Activated CD4-positive, alpha-beta T cell treated with anti-CD3 and anti-CD28 coated beads, Interleukin-2, amount 50 U/mL, for 48 hours (primary cell): Measurements from ENCODE around the gene PDE4D.

Source experiments
- DNase-seq, 2 experiments: peaks; one replicate each; pipeline ENCODE4 v3.0.0-alpha.2; 2020

PDE4D gene

DNA sequence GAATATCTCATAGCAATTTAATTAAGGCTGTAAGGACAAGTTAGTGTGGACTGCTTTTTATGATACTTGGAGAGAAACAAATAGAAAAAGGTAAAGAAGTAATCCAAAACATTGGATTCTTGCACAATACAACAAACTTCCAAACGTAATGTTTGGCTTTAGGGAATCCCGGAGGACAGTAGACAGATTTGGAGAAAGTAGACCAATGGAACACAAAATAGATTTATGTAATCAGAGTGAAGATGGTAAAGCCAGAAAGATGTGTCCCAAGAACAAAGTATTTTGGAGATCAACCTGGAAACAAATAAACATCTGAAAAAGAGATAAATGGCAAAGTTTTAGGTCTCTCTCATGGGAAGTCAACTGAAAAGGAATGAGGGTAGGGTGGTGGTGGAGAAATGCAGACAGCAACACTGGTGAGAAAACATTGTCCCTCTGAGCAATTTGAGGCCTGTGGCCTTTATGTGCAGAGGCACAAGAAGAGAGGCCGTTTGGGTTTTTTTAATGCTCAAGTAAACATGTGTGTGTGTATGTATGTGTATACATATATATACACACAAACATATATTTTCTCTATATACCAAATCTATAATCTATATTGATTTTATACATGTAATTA is 620.6 kb downstream of the PDE4D start:
- no peak for DNase-seq

DNA sequence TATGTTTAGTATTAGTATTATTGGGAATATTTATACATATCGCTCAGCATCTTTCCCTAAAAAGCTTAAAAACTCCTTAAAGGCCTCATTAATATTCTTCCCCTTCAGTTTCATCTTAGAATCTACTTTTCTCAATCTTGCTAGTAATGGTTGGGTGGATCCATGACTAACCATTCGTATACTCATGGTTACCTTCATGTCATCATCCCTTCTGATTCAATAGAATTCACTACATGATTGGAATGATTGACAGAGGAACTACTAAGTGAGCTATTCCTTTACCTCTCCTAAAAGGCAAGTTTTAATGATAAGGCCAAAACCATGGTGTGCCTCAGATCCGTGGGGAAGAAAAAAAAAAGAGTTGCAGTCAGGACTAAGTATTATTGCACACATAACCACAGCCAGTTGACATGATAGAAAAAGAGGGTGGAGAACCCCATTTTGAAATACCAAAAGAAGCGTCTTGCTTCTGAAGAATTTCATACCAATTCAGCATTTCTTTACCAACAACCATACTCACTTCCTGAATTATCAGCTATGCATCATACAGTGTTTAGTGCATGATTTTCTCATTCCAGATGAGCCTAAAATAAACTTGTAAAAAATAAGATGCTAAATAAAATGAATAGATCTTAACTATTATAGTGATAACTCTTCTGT is 624.6 kb downstream of the PDE4D start:
- DNase-seq = no peak

DNA sequence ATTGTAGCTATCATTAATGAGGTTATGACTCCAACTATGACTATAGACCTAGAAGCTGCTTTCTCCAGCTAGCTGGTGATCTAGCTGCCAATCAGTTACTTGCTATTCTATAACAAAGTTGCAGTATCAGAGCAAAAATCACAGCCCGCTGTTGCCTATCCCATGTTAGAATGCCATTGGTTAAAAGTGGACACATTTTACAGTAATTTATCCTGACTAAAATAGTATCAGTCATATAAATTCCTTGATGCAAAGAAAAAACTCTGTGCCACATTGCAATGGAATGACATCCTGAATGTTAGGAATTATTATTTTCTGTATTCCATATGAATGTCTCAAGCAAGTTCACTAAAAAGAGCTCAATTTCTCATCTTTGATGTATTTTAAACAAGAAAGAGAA is 626.5 kb downstream of the PDE4D start:
- DNase-seq = no peak

DNA sequence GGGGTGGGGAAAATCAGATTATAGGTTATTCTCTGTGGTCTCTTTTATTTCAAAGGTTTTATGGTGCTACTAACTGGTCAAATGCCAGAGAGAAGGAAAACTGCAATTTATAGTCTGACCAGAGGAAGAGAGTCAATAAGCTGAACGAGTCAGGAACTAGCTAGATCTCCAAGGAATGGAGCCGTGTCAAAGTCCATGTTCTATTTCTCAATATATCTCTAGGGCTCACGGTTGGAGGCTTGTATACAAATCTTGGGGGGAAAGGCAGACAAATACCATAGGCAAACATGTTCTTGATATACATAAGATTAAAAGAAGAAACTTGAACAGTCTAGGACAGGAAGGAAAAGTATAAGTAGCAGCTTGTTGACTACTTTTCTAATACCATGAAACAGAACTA is 627.1 kb downstream of the PDE4D start:
- no peak for DNase-seq

DNA sequence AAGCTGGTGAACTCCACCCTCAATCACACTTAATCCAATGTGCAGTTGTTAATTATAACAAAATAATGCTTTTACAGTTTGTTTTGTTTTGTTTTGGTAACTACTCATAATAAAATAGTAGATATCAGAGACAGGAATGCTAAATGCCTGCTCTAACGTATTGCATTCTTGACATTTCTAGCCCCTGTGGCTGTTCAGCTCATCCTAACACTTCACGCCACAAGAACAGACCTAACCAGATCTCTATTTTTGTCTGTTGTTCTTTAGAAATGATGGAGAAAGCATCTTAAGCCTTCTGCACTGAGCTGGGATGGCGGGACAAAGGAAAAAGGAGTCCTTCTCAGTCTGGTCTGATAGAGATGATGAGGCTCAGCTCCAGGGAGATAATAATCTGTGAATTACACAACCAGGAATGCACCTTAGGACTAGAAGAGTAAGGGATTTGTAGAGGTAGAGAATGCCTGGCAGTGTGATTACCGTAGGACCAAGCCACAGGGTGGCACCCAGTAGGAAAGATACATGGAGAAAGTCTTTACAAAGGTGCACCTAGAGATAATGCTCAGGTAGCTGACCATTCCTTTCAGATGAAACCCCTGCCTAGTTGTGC is 628.8 kb downstream of the PDE4D start:
- DNase-seq = no peak

DNA sequence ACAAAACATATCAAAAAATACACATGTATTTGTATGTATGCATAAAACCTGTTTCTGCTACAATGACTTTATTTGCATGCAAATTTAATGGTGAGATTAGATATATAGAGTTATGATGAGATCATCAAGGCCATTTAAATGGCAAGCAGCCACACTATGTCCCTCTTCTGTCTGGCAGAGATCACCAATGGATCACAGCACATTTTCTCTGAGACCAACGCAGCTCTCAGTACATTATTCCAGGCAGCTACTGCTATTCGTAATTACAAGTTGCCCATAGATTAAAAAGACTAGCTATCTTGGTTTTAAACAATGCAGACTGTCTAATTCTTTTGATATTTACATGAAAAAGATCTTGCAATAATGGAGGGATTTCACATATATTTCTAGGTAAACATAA is 629.5 kb downstream of the PDE4D start:
- no peak for DNase-seq

DNA sequence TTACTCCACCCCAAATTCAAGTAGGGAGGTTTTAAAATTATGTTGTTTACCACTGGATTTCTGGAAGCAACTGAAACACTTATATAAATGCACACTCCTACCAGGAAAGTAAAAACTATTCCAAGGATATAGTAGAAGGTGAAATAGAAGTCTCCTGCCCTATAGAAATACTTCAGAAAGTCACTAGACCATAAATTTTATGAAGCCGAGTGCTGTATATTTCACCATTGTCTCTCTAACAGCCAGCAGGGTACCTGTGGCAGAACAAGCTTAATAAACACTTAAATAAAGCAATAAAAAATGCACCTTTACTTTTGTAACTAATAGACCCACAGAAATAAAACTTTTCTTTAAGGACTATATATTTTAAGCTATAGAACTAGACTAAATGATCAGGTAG is 631.6 kb downstream of the PDE4D start:
- no peak for DNase-seq

DNA sequence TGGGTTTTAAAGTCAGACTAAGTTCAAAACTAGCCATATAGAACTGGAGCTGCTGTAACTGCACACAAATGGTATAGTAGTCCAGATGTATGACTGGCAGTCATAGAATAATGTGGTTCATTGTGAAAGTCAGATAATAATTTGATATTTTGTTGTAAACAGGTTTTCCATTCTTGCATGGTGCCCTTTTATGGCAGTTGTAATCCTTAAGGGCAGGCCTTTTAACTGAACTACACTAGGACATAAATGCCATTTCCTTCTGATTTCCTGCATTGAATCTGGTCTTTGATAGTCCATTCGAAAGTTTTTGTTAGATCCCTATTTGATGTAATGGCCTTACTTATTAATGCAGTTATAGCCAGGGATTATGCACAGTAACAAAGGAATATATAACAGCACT is 632.6 kb downstream of the PDE4D start:
- DNase-seq = no peak

DNA sequence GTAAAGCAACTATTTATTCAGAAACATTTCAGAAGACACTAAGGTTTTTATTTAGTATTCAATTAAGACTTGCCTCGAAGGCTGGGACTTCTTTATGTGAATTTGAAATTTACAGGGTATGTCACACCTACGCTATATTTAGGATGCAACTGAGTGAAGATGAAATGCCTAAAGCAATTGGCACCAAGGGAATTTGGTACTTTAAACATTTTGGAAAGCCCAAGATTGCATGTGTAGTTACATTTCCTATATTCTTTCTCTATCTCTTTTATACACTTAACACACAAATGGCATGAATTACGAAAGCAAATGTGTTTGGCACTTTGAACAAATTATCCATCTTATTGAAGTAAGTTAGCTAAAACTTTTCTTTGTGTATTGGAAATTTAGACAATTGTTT is 633.3 kb downstream of the PDE4D start:
- no peak for DNase-seq

DNA sequence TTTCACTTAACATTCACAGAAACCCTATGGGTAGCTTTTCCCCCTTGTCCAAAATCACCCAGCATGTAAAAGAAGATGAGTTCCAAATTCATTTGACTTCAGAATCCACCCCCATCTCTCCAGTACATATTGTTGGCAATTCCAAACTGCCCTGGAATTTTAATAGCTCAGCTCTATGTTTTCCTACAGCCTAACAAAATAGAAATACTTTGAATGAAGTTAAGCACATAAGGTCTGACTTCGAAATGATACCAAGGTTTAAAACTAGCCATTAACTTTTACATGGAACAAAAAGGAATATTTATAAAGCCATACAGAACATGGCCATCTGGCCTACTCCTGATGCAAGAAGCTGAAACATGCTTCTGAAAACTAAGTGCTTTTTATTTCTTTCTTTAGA is 634.3 kb downstream of the PDE4D start:
- DNase-seq = no peak

DNA sequence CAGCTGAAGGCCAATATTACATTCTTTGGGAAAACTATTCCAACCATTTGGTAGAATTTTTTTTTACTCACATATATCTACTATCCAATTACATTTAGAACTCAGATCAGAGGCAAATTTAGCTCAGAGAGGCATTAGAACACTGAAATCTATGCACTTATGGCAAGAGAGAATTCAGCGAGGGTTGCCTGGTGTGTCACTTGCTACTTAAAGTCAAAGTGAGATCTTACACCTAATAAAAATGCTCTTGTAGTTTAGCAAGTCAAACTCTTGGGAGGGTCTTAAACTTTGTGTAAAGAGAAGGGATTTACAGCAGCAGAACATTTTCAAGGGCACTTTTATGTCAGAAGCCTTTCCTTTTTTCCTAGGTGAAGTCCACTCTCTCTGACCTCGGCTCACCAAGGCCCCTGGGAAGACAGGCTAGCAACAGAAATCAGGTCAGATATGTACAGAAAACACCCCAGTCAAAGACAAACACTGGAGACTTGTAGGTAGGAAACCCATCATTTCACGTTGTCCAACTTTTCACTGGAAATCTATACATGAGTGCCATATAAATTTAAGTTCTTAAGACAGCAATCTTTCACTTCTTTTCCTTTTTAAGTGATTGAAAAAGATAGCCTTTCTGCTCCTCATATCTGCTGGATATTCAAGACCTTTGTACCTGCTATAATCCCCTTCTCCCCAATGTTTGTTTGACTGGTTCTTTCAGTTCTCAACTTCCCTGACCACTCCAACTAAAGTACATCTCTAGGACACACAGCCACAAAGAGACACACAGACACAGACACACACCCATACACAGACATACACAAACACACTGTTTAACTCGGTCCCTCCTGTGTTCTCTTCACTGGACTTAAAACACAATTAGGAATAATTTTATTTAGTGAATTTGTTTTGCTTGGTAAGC is 635.8 kb downstream of the PDE4D start:
- no peak for DNase-seq

DNA sequence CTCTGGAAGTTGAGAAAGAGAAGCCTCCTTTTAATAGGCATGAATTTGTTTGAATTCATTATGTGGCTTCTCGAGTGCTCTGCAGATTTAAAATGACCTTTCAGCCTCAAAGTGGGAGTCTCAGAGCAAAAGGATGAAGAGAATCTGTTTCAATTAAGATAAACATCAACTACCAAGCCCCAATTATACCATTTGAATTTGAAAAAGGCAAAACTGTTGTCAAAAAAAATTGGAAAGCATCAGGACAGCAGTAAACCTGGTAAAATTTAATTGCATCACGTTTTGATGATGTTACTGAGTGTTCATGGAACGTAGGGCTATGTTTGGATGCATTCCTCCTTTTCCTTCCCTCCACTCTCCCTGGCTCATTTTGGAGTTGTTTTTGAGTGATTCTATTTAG is 637.2 kb downstream of the PDE4D start:
- DNase-seq = no peak

DNA sequence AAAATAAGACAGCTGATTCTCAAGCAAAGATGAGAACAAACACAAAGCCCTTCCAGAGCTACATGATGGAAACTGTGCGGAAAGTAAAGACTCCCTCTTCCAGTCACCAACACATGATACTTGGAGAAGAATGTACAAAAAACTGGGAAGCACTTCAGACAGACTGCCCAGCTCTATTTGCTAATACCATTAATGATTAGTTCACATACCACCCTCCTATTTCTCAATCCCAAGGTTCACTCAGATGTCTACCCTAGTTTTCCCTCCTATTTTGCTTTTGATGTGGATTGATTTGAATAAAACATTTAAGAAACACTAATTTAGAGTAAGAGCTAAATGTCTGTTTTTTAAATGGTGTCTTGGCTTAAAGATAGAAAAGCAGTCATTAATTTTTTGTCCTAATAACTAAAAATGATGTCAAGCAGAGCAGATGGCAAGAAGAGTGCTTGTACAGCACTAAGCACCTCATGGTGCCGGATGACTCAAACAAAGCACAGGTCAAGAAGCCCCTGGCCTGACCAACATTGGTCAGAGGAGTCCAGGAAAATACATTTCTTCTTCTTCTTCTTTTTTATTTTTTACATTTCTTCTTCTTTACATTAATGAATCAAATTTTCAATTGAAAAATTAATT is 639.4 kb downstream of the PDE4D start:
- no peak for DNase-seq

DNA sequence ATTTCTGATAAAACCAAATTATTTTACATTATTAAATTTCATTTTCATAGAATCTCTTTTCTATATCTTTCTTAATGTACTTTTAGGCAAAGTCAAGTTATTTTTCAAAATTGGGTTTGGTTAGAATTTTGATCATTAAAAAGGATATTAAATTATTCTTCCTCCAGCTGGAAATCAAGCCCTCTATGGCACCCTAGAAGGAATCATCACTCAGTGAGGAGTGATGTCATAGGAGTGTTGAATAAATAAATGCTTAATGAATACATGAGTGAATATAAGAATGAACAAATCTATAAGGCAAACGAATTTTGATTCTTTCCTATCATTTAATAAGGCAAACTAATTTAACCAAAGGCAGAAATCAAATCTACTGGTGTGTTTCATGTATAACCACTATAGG is 639.9 kb downstream of the PDE4D start:
- DNase-seq = no peak

DNA sequence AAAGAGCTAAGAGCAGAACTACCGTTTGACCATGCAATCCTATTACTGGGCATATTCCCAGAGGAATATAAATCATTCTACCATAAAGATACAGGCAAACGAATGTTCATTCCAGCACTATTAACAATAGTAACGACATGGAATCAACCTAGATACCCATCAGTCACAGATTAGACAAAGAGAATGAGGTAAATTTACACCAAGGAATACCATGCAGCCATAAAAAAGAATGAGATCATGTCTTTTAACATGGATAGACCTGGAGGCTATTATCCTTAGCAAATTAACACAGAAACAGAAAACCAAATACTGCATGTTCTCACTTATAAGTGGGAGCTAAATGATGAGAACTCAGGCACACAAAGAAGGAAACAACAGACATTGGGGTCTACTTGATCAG is 641.9 kb downstream of the PDE4D start:
- no peak for DNase-seq

DNA sequence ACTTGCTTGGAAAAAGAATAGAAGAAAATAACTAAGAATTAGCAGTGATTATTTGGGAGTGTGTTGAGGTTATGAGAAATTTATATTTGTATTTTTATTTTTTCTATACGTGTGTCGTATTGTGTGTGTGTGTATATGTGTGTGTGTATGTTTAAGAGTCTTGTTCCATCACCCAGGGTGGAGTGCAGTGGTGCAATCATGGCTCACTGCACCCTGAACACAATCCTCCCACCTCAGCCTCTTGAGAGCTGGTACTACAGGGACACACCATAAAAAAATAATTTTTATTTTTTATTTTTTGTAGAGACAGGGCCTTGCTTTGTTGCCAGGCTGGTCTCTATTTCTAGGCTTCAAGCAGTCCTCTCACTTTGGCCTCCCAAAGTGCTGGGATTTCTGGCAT is 643.8 kb downstream of the PDE4D start:
- DNase-seq = no peak

DNA sequence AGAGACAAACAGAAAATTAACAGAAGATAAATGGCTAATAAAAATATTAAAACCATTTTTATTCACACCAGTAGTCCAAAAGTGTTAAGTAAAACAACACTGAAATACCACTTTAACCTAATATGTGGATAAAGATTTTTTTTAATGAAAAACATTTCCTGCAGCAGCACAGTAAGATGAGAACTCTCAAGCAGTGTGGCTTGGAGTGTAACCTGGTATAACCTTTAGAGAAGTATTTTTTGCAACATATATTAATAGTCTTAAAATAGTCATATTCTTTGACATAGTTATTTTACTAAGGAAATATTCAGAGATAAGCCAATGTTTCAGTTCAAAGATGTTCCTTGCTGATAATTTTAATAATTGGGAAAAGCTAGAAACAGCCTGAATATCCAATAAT is 644.4 kb downstream of the PDE4D start:
- no peak for DNase-seq

DNA sequence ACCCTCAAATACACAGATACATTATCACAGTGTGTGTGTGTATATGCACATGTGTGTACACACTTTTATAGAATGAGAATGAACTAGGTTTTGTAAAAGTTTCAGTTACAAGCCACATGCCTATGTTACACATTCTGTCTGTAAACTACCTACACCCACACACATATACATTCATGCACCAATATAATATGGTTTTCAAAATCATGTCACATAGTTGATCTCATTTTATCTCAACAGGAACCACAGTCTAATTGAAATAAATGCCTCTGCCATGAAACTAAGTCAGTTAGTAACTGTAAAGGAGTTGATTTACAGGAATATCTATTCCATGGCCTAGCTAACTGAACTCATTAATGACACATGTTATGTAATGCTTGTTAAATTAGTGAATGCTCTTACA is 646.6 kb downstream of the PDE4D start:
- DNase-seq = no peak

DNA sequence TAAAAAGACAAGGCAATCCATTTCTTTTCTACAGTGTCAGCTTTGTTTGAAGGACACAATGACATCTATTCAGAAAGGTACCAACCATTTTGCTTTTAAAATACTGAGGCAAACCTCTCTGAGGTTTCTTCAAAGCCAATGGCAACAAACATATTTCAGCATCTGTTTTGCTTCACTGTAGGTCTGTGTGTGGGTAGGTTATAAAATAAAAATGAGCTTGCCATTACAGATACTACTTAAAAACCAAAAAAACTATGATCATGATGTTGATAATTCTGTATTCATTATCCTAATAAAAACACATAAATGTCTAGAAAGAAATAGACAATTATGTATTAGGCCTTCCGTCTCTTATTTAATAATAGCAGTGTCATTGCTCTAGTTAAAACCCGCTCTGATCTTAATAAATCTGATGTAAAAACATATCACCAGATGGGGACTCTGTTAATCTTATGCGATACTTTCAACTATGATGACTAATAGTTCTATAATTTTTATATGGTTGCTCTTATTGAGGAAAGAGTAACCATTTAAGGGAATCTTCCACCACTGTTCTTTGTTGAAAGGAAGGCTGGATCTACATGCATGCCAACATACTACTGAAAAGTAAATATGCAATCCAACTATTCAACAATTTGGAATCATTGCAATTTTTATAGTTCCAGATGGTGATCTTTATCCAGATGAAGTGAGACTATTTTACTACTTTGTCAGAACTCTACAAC is 647.2 kb downstream of the PDE4D start:
- no peak for DNase-seq

DNA sequence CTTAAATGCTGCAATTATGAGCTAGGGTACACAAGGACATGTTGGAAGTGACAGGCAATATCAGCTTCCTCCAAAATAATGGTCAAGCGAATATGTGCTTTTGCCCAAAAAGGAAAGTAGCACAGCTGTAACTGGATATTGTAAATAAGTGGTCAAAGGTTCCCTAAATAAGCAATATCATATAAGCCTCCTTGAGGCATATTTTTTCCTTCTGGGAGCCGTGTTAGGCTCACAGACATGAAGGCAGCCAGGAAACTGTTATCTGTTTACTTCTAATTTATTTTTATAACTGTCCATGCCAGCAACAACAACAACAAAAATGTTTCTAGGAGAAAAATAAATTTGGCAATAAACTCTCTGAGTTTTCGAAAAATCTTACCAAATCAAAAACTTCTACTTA is 648.3 kb downstream of the PDE4D start:
- DNase-seq = no peak

DNA sequence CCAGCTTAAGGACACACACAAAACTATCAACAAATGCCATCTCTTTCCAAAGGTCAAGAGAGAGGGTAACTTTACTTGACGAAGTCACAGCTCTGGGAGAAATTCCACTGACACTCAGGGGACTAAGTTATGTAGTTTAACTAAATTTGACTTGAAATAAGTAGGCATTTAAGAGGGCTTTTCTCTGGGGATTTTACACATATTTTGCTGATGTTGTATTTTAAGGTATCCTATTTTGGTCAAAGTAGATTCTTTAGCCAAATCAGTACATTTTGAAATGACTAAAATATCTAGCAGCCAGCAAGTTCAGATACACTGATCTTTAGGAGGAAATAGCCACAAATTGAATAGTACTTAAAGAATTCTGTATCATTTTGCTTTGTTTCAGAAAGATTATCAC is 652.0 kb downstream of the PDE4D start:
- DNase-seq = no peak

DNA sequence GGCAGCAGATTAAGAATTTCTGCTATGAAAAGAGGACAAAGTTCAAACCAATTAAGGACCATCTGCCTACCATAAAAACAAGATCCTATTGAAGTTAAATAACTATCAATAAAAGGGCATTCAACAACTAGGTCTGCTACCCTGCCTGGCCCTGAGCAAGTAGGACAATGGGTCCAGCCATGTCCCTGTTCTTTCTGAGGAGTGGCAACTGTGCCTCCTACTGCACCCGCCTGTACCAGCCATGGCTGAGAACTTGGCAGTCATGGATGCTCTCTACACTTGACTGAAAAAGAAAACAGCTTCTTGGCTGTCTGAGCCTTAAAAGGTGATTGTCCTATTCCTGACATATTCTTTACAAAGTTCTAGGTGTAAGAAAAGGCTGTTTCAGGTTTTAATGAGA is 652.4 kb downstream of the PDE4D start:
- DNase-seq = no peak
